Neural progenitor cell (in vitro differentiated cells): ENCODE data around the gene CYBC1.

Experiments
- EZH2phosphoT487 ChIP-seq: fragments of 200-600 bp; sonication (generic); IDR thresholded peaks from 2 replicates; pipeline ENCODE4 v1.6.1; 2017; ENCODE audit warnings: antibody characterized with exemption
- TF ChIP-seq, protein P1 (sequence below): fragments of 200-600 bp; sonication (generic); IDR thresholded peaks from 2 replicates; pipeline ENCODE4 v1.5.1; 2017; ENCODE audit warnings: antibody characterized with exemption, mild to moderate bottlenecking

DNA sequence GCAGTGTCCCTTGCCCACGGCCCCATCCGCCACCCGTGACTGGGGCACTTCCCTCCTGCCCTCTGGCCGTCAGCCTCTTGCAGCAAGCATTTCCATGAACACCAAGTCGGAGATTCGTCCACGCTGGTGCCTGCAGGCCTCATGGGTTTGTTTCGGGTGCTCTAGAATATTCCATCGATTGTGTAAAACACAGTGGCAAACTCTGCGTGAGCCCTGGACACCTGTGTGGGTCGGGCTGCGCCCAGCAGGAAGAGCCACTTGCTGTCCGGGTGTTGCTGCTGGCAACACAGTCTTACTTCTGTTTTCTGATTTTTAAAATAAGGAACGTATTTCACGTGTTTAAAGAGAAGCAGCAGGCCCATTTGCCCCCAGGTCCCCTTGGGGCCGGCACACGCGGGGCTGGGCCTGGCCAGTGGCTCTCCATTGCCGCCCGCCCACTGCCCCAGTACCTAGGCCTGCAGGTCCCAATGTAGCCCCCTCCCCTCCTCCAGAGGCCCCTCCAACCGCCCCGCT is 10.0 kb downstream of the CYBC1 start:
- TF ChIP-seq, protein P1, sequence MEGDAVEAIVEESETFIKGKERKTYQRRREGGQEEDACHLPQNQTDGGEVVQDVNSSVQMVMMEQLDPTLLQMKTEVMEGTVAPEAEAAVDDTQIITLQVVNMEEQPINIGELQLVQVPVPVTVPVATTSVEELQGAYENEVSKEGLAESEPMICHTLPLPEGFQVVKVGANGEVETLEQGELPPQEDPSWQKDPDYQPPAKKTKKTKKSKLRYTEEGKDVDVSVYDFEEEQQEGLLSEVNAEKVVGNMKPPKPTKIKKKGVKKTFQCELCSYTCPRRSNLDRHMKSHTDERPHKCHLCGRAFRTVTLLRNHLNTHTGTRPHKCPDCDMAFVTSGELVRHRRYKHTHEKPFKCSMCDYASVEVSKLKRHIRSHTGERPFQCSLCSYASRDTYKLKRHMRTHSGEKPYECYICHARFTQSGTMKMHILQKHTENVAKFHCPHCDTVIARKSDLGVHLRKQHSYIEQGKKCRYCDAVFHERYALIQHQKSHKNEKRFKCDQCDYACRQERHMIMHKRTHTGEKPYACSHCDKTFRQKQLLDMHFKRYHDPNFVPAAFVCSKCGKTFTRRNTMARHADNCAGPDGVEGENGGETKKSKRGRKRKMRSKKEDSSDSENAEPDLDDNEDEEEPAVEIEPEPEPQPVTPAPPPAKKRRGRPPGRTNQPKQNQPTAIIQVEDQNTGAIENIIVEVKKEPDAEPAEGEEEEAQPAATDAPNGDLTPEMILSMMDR, result no peak
- no peak for TF ChIP-seq EZH2phosphoT487
